ENCODE data around the gene TMEM163.

DNA sequence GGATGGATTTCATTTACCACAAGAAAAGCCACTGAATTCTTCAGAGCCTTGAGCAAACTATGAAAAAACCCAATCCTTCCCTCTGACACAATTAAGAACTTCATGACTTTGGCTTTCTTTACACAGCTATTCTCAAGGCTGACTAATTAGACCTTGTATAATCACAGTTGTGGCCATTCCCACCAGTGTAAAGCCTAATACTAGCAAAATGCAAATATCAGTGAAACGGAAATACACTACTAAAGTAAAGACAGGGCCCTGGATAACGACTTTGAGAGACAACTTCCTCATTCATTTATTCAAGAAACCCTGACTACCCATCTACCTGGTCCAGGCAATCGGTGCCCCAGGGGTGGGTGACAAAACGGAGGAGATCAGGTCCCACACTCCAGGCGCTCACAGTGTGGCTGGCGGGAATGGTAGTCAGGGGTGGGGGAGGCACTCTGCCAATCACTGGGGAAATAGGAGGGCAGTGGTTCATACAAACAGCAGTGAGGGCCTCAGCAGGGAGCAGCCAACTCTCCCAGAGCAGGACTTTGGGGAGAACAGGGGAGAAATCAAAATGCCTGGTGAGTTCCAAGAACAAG is 28.1 kb downstream of the TMEM163 start:
- TF ChIP-seq, protein P1, sequence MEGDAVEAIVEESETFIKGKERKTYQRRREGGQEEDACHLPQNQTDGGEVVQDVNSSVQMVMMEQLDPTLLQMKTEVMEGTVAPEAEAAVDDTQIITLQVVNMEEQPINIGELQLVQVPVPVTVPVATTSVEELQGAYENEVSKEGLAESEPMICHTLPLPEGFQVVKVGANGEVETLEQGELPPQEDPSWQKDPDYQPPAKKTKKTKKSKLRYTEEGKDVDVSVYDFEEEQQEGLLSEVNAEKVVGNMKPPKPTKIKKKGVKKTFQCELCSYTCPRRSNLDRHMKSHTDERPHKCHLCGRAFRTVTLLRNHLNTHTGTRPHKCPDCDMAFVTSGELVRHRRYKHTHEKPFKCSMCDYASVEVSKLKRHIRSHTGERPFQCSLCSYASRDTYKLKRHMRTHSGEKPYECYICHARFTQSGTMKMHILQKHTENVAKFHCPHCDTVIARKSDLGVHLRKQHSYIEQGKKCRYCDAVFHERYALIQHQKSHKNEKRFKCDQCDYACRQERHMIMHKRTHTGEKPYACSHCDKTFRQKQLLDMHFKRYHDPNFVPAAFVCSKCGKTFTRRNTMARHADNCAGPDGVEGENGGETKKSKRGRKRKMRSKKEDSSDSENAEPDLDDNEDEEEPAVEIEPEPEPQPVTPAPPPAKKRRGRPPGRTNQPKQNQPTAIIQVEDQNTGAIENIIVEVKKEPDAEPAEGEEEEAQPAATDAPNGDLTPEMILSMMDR (IDR thresholded peaks at IDR 0.05) = no peak
- TF ChIP-seq POLR2A (IDR thresholded peaks at IDR 0.05) = no peak
- TF ChIP-seq EP300 (IDR thresholded peaks at IDR 0.05) = no peak
